Measurements from ENCODE around the gene ITGB1BP1. TPM values are rescaled to one million over a fixed set of nuclear protein-coding genes. Genes with fewer than 3 reads are reported as not detected.

Gene ITGB1BP1
- total and polyA plus RNA-seq, 10 of the 15 experiments (the other 5 are each of a cell fraction or from before 2014, with no cell fraction given), result 50.2 to 273 (median 97.2) TPM

DNA sequence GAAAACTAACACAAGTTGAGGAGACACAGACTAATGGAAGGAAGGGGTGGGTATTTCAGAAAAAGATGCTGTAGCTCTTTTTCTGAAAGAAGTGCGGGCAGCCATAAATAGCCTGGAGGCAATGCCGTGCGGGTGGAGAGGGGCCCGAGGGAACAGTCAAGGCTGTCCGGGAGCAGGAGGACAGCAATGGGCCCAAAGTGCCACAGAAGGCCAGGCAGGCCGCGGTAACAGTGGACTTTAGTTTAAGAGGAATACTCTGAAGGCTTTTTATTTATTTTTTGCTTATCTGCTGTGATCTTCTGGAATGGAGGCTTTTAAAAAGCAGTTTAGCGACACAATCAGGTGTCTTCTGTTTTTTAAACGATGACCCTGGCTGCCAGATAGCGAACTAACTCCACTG is 2.8 kb downstream of the ITGB1BP1 start:
- Histone ChIP-seq H2AFZ (ENCODE audit: control insufficient read depth, low read depth, low read length) (no peak overlapping the region), H3K9me3 (replicated peaks; ENCODE audit: control insufficient read depth, insufficient read depth, low read length) (no peaks in the 10 kb centered on the region), H4K20me1 (ENCODE audit: control insufficient read depth, insufficient read depth) (no peaks in the 10 kb centered on the region), H3K27me3 (replicated peaks in 1 of 2; ENCODE audit: control insufficient read depth in 2 of 2, insufficient read depth in 2 of 2, low read length in 1 of 2) (no peaks in the 10 kb centered on the region), H3K79me2 (ENCODE audit: control insufficient read depth, insufficient read depth, low read length) (peaks cover 57% of the 10 kb centered on the region), H3K9ac (ENCODE audit: control insufficient read depth, insufficient read depth, low read length) (no peak overlapping the region), H3K36me3 (ENCODE audit: control insufficient read depth in 2 of 2, insufficient read depth in 2 of 2, low read length in 1 of 2) (no peaks in the 10 kb centered on the region), H3K4me3 (no peak overlapping the region), H3K4me2 (ENCODE audit: control insufficient read depth, insufficient read depth) (peak overlapping the region; percentile 39), H3K4me1 (ENCODE audit: control insufficient read depth, insufficient read depth, low read length) (peaks cover 24% of the 10 kb centered on the region), H3K27ac (ENCODE audit: control insufficient read depth, insufficient read depth) (no peak overlapping the region)
- POLR2A ChIA-PET, result interaction anchor here (0.8 kb wide), 1 partner anchor 194 kb away, joined by 4 read pairs; no protein-coding TSS in a partner anchor
- SMC1A ChIA-PET (ENCODE audit: uncharacterized antibody, unreplicated experiment), result no interaction called here
- FAIRE-seq, result no peak
- in situ Hi-C loops (cut with MboI) (no loop called here), intact Hi-C loops (cut with micrococcal nuclease; ENCODE audit: unreplicated experiment) (loop anchor here (5.0 kb wide), 1 partner anchor 137 kb away; the partner anchor contains the start of gene ADAM17)
- BruUV-seq (replicated peaks), result TSS peak; percentile 9
- no peak for DNase-seq (ENCODE audit: low read depth, low spot score)
- ATAC-seq, result no peak
- CTCF ChIA-PET, result interaction anchor here (1.7 kb wide), 1 partner anchor 45 kb away, joined by 3 read pairs; no protein-coding TSS in a partner anchor
- 98% methylated on average over 10 of the region's 10 CpGs for WGBS (ENCODE audit: insufficient coverage, insufficient replicate concordance, low lambda C conversion rate, missing lambda C conversion rate)
- RAD21 ChIA-PET (ENCODE audit: unreplicated experiment), result no interaction called here
- no peak for TF ChIP-seq RELA (IDR thresholded peaks at IDR 0.05; ENCODE audit: borderline replicate concordance, partially characterized antibody)
- TF ChIP-seq, protein P1, sequence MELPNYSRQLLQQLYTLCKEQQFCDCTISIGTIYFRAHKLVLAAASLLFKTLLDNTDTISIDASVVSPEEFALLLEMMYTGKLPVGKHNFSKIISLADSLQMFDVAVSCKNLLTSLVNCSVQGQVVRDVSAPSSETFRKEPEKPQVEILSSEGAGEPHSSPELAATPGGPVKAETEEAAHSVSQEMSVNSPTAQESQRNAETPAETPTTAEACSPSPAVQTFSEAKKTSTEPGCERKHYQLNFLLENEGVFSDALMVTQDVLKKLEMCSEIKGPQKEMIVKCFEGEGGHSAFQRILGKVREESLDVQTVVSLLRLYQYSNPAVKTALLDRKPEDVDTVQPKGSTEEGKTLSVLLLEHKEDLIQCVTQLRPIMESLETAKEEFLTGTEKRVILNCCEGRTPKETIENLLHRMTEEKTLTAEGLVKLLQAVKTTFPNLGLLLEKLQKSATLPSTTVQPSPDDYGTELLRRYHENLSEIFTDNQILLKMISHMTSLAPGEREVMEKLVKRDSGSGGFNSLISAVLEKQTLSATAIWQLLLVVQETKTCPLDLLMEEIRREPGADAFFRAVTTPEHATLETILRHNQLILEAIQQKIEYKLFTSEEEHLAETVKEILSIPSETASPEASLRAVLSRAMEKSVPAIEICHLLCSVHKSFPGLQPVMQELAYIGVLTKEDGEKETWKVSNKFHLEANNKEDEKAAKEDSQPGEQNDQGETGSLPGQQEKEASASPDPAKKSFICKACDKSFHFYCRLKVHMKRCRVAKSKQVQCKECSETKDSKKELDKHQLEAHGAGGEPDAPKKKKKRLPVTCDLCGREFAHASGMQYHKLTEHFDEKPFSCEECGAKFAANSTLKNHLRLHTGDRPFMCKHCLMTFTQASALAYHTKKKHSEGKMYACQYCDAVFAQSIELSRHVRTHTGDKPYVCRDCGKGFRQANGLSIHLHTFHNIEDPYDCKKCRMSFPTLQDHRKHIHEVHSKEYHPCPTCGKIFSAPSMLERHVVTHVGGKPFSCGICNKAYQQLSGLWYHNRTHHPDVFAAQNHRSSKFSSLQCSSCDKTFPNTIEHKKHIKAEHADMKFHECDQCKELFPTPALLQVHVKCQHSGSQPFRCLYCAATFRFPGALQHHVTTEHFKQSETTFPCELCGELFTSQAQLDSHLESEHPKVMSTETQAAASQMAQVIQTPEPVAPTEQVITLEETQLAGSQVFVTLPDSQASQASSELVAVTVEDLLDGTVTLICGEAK (IDR thresholded peaks at IDR 0.05; ENCODE audit: borderline replicate concordance), result no peak
- no peak for TF ChIP-seq ASH2L (IDR thresholded peaks at IDR 0.05; ENCODE audit: borderline replicate concordance, low read depth)
- no peak for TF ChIP-seq BHLHE40 (IDR thresholded peaks at IDR 0.05; ENCODE audit: borderline replicate concordance in 1 of 2, low read depth in 2 of 2, low read length in 1 of 2)
- TF ChIP-seq, protein P2, sequence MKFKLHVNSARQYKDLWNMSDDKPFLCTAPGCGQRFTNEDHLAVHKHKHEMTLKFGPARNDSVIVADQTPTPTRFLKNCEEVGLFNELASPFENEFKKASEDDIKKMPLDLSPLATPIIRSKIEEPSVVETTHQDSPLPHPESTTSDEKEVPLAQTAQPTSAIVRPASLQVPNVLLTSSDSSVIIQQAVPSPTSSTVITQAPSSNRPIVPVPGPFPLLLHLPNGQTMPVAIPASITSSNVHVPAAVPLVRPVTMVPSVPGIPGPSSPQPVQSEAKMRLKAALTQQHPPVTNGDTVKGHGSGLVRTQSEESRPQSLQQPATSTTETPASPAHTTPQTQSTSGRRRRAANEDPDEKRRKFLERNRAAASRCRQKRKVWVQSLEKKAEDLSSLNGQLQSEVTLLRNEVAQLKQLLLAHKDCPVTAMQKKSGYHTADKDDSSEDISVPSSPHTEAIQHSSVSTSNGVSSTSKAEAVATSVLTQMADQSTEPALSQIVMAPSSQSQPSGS (IDR thresholded peaks at IDR 0.05; ENCODE audit: low read length), result no peak
- no peak for TF ChIP-seq CREM (IDR thresholded peaks at IDR 0.05; ENCODE audit: low read depth)
- no peak for TF ChIP-seq NBN (IDR thresholded peaks at IDR 0.05)
- no peak for TF ChIP-seq MYC (IDR thresholded peaks at IDR 0.05; ENCODE audit: insufficient read depth, insufficient read length, insufficient replicate concordance, low read length, severe bottlenecking)
- TF ChIP-seq, protein P3, sequence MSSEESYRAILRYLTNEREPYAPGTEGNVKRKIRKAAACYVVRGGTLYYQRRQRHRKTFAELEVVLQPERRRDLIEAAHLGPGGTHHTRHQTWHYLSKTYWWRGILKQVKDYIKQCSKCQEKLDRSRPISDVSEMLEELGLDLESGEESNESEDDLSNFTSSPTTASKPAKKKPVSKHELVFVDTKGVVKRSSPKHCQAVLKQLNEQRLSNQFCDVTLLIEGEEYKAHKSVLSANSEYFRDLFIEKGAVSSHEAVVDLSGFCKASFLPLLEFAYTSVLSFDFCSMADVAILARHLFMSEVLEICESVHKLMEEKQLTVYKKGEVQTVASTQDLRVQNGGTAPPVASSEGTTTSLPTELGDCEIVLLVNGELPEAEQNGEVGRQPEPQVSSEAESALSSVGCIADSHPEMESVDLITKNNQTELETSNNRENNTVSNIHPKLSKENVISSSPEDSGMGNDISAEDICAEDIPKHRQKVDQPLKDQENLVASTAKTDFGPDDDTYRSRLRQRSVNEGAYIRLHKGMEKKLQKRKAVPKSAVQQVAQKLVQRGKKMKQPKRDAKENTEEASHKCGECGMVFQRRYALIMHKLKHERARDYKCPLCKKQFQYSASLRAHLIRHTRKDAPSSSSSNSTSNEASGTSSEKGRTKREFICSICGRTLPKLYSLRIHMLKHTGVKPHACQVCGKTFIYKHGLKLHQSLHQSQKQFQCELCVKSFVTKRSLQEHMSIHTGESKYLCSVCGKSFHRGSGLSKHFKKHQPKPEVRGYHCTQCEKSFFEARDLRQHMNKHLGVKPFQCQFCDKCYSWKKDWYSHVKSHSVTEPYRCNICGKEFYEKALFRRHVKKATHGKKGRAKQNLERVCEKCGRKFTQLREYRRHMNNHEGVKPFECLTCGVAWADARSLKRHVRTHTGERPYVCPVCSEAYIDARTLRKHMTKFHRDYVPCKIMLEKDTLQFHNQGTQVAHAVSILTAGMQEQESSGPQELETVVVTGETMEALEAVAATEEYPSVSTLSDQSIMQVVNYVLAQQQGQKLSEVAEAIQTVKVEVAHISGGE (CRISPR knock-in tag; IDR thresholded peaks at IDR 0.05), result no peak
- TF ChIP-seq FOXM1 (IDR thresholded peaks at IDR 0.05; ENCODE audit: low read depth, low read length), result no peak
- no peak for TF ChIP-seq TBL1XR1 (IDR thresholded peaks at IDR 0.05; ENCODE audit: low read depth, low read length)
- no peak for TF ChIP-seq SMAD1 (IDR thresholded peaks at IDR 0.05; ENCODE audit: low read depth, partially characterized antibody)
- TF ChIP-seq ZNF217 (IDR thresholded peaks at IDR 0.05), result no peak
- no peak for TF ChIP-seq LARP7 (IDR thresholded peaks at IDR 0.05)

Data from GM12878 (cell line).